Stimulated activated CD8-positive, alpha-beta memory T cell treated with anti-CD3 and anti-CD28 coated beads, Interleukin-15, amount 100 ng/mL, for 48 hours (primary cell): ENCODE data around the gene NEUROD1.
"Not testable (repeated sequence)": the region's sequence is repeated elsewhere in the genome, so short reads cannot be mapped to it uniquely, and the experiment has no call there.

ENCODE experiments used
- DNase-seq, 2 donors: peaks; one replicate each; pipeline ENCODE4 v3.0.0-alpha.2; 2020; ENCODE audit warnings: low read depth in 2 of 2

NEUROD1 gene

GRCh38 chr2:181680055-181680936, at the start of gene NEUROD1:
TSS of gene NEUROD1 (minus strand) at chr2:181680517. CDS start at chr2:181678860, 1,657 bp downstream.
- DNase-seq, result no peak

- DNase-seq, result no peak
Measured at GRCh38 chr2:181725476-181725875, 45.2 kb upstream of the NEUROD1 start.

- DNase-seq, result no peak
Measured at GRCh38 chr2:181724662-181725061, 44.3 kb upstream of the NEUROD1 start.

- DNase-seq, result no peak
Measured at GRCh38 chr2:181723731-181724130, 43.4 kb upstream of the NEUROD1 start.

GRCh38 chr2:181715033-181715630, 34.8 kb upstream of the NEUROD1 start:
- DNase-seq, result peak; percentile 15 to 19

GRCh38 chr2:181711051-181711450, 30.7 kb upstream of the NEUROD1 start:
- not testable (repeated sequence) for DNase-seq

GRCh38 chr2:181702519-181702918, 22.2 kb upstream of the NEUROD1 start:
- not testable (repeated sequence) for DNase-seq

GRCh38 chr2:181698223-181698622, 17.9 kb upstream of the NEUROD1 start:
- no peak for DNase-seq

- no peak for DNase-seq
Measured at GRCh38 chr2:181697571-181697970, 17.3 kb upstream of the NEUROD1 start.

- DNase-seq, result no peak
Measured at GRCh38 chr2:181697126-181697525, 16.8 kb upstream of the NEUROD1 start.

- no peak for DNase-seq
Measured at GRCh38 chr2:181694271-181694670, 14.0 kb upstream of the NEUROD1 start.

GRCh38 chr2:181690860-181691259, 10.5 kb upstream of the NEUROD1 start:
- DNase-seq, result no peak

- no peak for DNase-seq
Measured at GRCh38 chr2:181686576-181687185, 6.4 kb upstream of the NEUROD1 start.

- DNase-seq, result no peak
Measured at GRCh38 chr2:181685150-181685688, 4.9 kb upstream of the NEUROD1 start.

GRCh38 chr2:181684454-181685149, 4.3 kb upstream of the NEUROD1 start:
- no peak for DNase-seq

- DNase-seq, result no peak
Measured at GRCh38 chr2:181683518-181684453, 3.5 kb upstream of the NEUROD1 start.

GRCh38 chr2:181682795-181683517, 2.6 kb upstream of the NEUROD1 start:
- no peak for DNase-seq

- DNase-seq, result no peak
Measured at GRCh38 chr2:181682026-181682789, 1.9 kb upstream of the NEUROD1 start.
